Endodermal cell (in vitro differentiated cells): Measurements from ENCODE around the gene CDC42BPG. TPM values are rescaled to one million over a fixed set of nuclear protein-coding genes. Genes with fewer than 3 reads are reported as not detected.

Experiments used
- DNase-seq: peaks from one replicate; pipeline ENCODE4 v3.0.0-alpha.2; 2017
- H3K27ac ChIP-seq: 2 replicates; pipeline ENCODE4 v1.5.1; 2013; ENCODE audit warnings: mild to moderate bottlenecking, low read depth, low read length, moderate library complexity
- H3K27me3 ChIP-seq: 2 replicates; pipeline ENCODE4 v1.6.1; 2013; ENCODE audit warnings: mild to moderate bottlenecking, low read length, moderate library complexity; ENCODE audit not compliant: insufficient read depth, control insufficient read depth, poor library complexity, severe bottlenecking
- H3K36me3 ChIP-seq: 2 replicates; pipeline ENCODE4 v1.7.0; 2013; ENCODE audit warnings: mild to moderate bottlenecking, low read length, moderate library complexity; ENCODE audit not compliant: control insufficient read depth, insufficient read depth
- H3K4me1 ChIP-seq: one replicate; pipeline ENCODE4 v1.7.0; 2013; ENCODE audit warnings: low read length; ENCODE audit not compliant: control insufficient read depth, insufficient read depth
- H3K4me3 ChIP-seq: 2 replicates; pipeline ENCODE4 v1.5.1; 2013; ENCODE audit warnings: mild to moderate bottlenecking, low read length, moderate library complexity
- H3K9ac ChIP-seq: 2 replicates; pipeline ENCODE4 v1.6.1; 2013; ENCODE audit warnings: mild to moderate bottlenecking, low read length, moderate library complexity; ENCODE audit not compliant: poor library complexity, severe bottlenecking; ENCODE audit errors: extremely low read depth
- H3K9me3 ChIP-seq: 2 replicates; pipeline ENCODE4 v1.6.1; 2013; ENCODE audit warnings: mild to moderate bottlenecking, low read length, moderate library complexity; ENCODE audit not compliant: control insufficient read depth
- H3K27ac Mint-ChIP-seq: 2 replicates; pipeline ENCODE4 v1.8.0; 2020; ENCODE audit warnings: mixed read lengths
- H3K27me3 Mint-ChIP-seq: 2 replicates; pipeline ENCODE4 v1.8.0; 2021; ENCODE audit warnings: mild to moderate bottlenecking, mixed read lengths; ENCODE audit not compliant: insufficient read depth
- H3K36me3 Mint-ChIP-seq: 2 replicates; pipeline ENCODE4 v1.8.0; 2020; ENCODE audit warnings: low read depth, mixed read lengths
- H3K4me1 Mint-ChIP-seq: 2 replicates; pipeline ENCODE4 v1.8.0; 2020; ENCODE audit warnings: mixed read lengths
- H3K4me3 Mint-ChIP-seq: 2 replicates; pipeline ENCODE4 v1.8.0; 2020; ENCODE audit warnings: mild to moderate bottlenecking, moderate library complexity, mixed read lengths
- H3K9me3 Mint-ChIP-seq: 2 replicates; pipeline ENCODE4 v1.8.0; 2020; ENCODE audit warnings: mild to moderate bottlenecking, mixed read lengths
- CTCF ChIP-seq: fragments of 200-600 bp; sonication (generic); conservative IDR thresholded peaks from 2 replicates; pipeline ENCODE4 v1.5.0; 2021; ENCODE audit warnings: antibody characterized with exemption, mild to moderate bottlenecking
- WGBS, 2 experiments: methylation state at CpG; one replicate each; pipeline versions ENCODE4 v1.1.5 to v1.1.7; 2013; ENCODE audit warnings: missing lambda C conversion rate in 2 of 2, mixed read lengths in 1 of 2; ENCODE audit not compliant: insufficient coverage in 1 of 2, insufficient read length in 1 of 2; 5-methylcytosine and 5-hydroxymethylcytosine counted together
- total RNA-seq, 2 donors: library from RNA; stranded (reverse); fragmentation: NEBNext Ultra II Directional in 1 of 2; extraction: Animal tissue kit (Norgen Biotek cat#: 25700) in 1 of 2; gene quantifications; 2 replicates in 1 of 2; 3 replicates in 1 of 2; pipeline ENCODE4 v1.2.1, GENCODE V29; 2021

Gene CDC42BPG
- total RNA-seq, 2 donors from 2014 or later: 11.1 to 12.6 TPM

- Histone ChIP-seq H3K27me3 (no peaks in the 10 kb centered on the region), H3K4me1 (no peaks in the 10 kb centered on the region), H3K4me3 (no peak overlapping the region), H3K9ac (no peak overlapping the region), H3K27ac (no peak overlapping the region), H3K36me3 (no peaks in the 10 kb centered on the region), H3K9me3 (no peaks in the 10 kb centered on the region)
- H3K4me1 Mint-ChIP-seq: no peaks in the 10 kb centered on the region
- H3K27ac Mint-ChIP-seq: no peak overlapping the region
- peaks cover 3% of the 10 kb centered on the region for H3K36me3 Mint-ChIP-seq
- 95 to 97% methylated on average over 6 to 10 of the region's 10 CpGs for WGBS, 2 experiments
- no peaks in the 10 kb centered on the region for H3K27me3 Mint-ChIP-seq
- H3K9me3 Mint-ChIP-seq: no peaks in the 10 kb centered on the region
- H3K4me3 Mint-ChIP-seq: no peak overlapping the region
- TF ChIP-seq CTCF: no peak
- no peak for DNase-seq
Observed at GRCh38 chr11:64833509-64833908, 10.9 kb downstream of the CDC42BPG start.

- Histone ChIP-seq H3K9ac (no peak overlapping the region), H3K36me3 (no peaks in the 10 kb centered on the region), H3K9me3 (no peaks in the 10 kb centered on the region), H3K4me1 (no peaks in the 10 kb centered on the region), H3K27me3 (no peaks in the 10 kb centered on the region), H3K4me3 (no peak overlapping the region), H3K27ac (no peak overlapping the region)
- no peak for DNase-seq
- no peaks in the 10 kb centered on the region for H3K27me3 Mint-ChIP-seq
- TF ChIP-seq CTCF: no peak
- H3K27ac Mint-ChIP-seq: no peak overlapping the region
- H3K9me3 Mint-ChIP-seq: no peaks in the 10 kb centered on the region
- H3K36me3 Mint-ChIP-seq: peaks cover 5% of the 10 kb centered on the region
- H3K4me1 Mint-ChIP-seq: no peaks in the 10 kb centered on the region
- no peak overlapping the region for H3K4me3 Mint-ChIP-seq
- 94 to 100% methylated on average over 4 to 12 of the region's 12 CpGs for WGBS, 2 experiments
Observed at GRCh38 chr11:64833198-64833502, 11.3 kb downstream of the CDC42BPG start.

- Mint-ChIP-seq H3K36me3 (peaks cover 10% of the 10 kb centered on the region), H3K4me3 (no peak overlapping the region), H3K9me3 (no peaks in the 10 kb centered on the region), H3K27me3 (no peaks in the 10 kb centered on the region), H3K27ac (no peak overlapping the region), H3K4me1 (no peaks in the 10 kb centered on the region)
- H3K9me3 ChIP-seq: no peaks in the 10 kb centered on the region
- H3K27me3 ChIP-seq: no peaks in the 10 kb centered on the region
- no peak for DNase-seq
- H3K4me1 ChIP-seq: no peaks in the 10 kb centered on the region
- TF ChIP-seq CTCF: no peak
- 95% methylated on average over 21 of the region's 21 CpGs for WGBS, 2 experiments
- H3K36me3 ChIP-seq: no peaks in the 10 kb centered on the region
- no peak overlapping the region for H3K4me3 ChIP-seq
- H3K9ac ChIP-seq: no peak overlapping the region
- no peak overlapping the region for H3K27ac ChIP-seq
Observed at GRCh38 chr11:64832467-64833197, 11.8 kb downstream of the CDC42BPG start.
